Activated CD4-positive, alpha-beta T cell treated with anti-CD3 and anti-CD28 coated beads for 36 hours (primary cell): ENCODE data around the gene SDK1. TPM values are rescaled to one million over a fixed set of nuclear protein-coding genes. Genes with fewer than 3 reads are reported as not detected.
A peak's percentile ranks its signal among the peaks of the same experiment; 100 is the strongest.
"Not testable (repeated sequence)": the region's sequence is repeated elsewhere in the genome, so short reads cannot be mapped to it uniquely, and the experiment has no call there.

Experiments used
- ATAC-seq: fragments of 200-7000 bp; cut with Tn5 transposase; one replicate; pipeline ENCODE4 v1.10.0; 2021; ENCODE audit warnings: mild to moderate bottlenecking, moderate library complexity
- CTCF ChIA-PET: fragments of 350-600 bp; sonication (Branson Sonifier 250); formaldehyde crosslinking; loops from one replicate; lab custom pipeline; 2021; ENCODE audit warnings: antibody characterized with exemption; lab: Charles Lee
- POLR2A ChIA-PET: fragments of 350-600 bp; sonication (Branson Sonifier 250); formaldehyde crosslinking; loops from one replicate; lab custom pipeline; 2021; ENCODE audit warnings: antibody characterized with exemption, inconsistent platforms; lab: Charles Lee
- DNase-seq: peaks from one replicate; pipeline ENCODE4 v3.0.0-alpha.2; 2020
- H3K27ac Mint-ChIP-seq: one replicate; pipeline ENCODE4 v1.8.0; 2021; ENCODE audit warnings: mixed read lengths
- H3K27me3 Mint-ChIP-seq: one replicate; pipeline ENCODE4 v1.8.0; 2021; ENCODE audit warnings: mixed read lengths
- H3K36me3 Mint-ChIP-seq: one replicate; pipeline ENCODE4 v1.8.0; 2021; ENCODE audit warnings: low read depth, mixed read lengths
- H3K4me1 Mint-ChIP-seq: one replicate; pipeline ENCODE4 v1.8.0; 2021; ENCODE audit warnings: mixed read lengths
- H3K4me3 Mint-ChIP-seq: one replicate; pipeline ENCODE4 v1.8.0; 2021; ENCODE audit warnings: mild to moderate bottlenecking, moderate library complexity, mixed read lengths
- H3K9me3 Mint-ChIP-seq: one replicate; pipeline ENCODE4 v1.8.0; 2021; ENCODE audit warnings: low read depth, mixed read lengths
- intact Hi-C, 2 experiments: fragments of 100-400 bp; cut with DNase I in 1 of 2; cut with micrococcal nuclease in 1 of 2; formaldehyde crosslinking; loops; one replicate each; pipeline versions ENCODE4 v1.14.2 to v1.15.1; 2022 to 2024; cut with DNase I, micrococcal nuclease
- total RNA-seq, 2 experiments: library from RNA; stranded (reverse); gene quantifications; one replicate each; pipeline ENCODE4 v1.2.3, GENCODE V29; 2021

The SDK1 gene
- total RNA-seq, 2 experiments from 2014 or later, result 1.1 to 1.9 TPM

DNA sequence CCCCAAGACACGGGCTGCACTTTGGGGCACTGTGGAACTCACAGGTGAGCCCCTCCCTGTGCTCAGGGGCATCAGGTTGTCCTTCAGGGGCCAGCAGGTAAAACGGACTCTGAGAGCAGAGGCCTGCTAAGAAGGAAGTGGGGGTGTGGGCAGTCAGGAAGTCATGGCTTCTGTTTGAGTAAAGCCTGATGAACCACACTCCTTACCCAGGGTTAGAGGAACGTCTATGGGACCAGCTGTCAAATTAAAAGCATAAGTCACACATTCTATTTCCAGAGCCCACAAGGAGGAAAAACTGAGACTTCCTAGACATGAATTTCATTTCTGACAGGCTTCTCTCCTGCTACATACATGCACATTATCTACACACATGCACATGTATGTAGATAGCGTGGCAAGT, 616.4 kb downstream of the SDK1 start:
- no peaks in the 10 kb centered on the region for H3K36me3 Mint-ChIP-seq
- ChIA-PET POLR2A (no interaction called here), CTCF (interaction anchor here (0.6 kb wide), 1 partner anchor 23 kb away, joined by 3 read pairs; no protein-coding TSS in a partner anchor)
- intact Hi-C loops, result no loop called here
- H3K27ac Mint-ChIP-seq, result no peak overlapping the region
- H3K4me3 Mint-ChIP-seq, result no peak overlapping the region
- no peak for ATAC-seq
- peaks cover 13% of the 10 kb centered on the region for H3K4me1 Mint-ChIP-seq
- no peak for DNase-seq
- peaks cover 1% of the 10 kb centered on the region for H3K9me3 Mint-ChIP-seq
- no peaks in the 10 kb centered on the region for H3K27me3 Mint-ChIP-seq

DNA sequence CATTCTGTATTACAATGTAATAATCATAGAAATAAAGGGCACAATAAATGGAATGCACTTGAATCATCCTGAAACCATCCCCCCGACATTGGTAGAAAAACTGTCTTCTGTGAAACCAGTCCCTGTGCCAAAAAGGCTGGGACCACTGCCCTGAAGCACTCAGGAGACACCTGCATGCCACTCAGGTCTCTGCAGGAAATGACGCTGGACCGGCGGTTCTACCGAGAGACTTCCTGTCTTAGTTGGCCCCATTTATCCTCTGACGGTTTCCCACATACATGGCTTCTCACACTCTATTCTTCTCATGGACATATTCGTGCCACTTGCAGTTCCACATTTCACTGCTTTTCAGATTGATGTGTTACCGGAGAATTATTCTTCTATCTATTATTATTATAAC, 617.5 kb downstream of the SDK1 start:
- POLR2A ChIA-PET, result no interaction called here
- no peaks in the 10 kb centered on the region for H3K36me3 Mint-ChIP-seq
- CTCF ChIA-PET, result no interaction called here
- no peak overlapping the region for H3K27ac Mint-ChIP-seq
- no peaks in the 10 kb centered on the region for H3K27me3 Mint-ChIP-seq
- H3K9me3 Mint-ChIP-seq, result peaks cover 1% of the 10 kb centered on the region
- ATAC-seq, result no peak
- H3K4me3 Mint-ChIP-seq, result no peak overlapping the region
- DNase-seq, result peak; percentile 15
- peaks cover 13% of the 10 kb centered on the region for H3K4me1 Mint-ChIP-seq
- intact Hi-C loops, result no loop called here

DNA sequence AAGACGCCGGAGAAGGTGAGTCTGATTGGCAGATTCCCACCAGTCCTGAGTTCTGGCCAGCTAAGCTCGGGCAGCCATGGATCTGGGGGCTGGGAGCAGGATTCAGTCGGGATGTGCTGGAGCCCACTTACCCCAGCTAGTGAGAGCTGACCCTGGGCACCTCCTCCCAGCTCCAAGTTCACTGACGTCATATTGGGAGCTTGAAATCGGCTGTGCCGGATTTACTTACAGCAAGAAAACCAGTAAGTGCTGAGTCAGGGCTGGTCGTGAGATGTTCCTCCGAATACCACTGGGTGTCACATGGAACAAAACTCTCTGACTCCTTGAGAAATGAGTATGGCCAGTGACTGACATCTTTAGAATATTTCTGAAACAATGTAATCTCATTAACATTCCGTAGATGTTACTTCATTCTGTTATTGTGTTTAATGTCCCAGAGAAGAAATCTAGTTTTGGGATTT, 621.2 kb downstream of the SDK1 start:
- Mint-ChIP-seq H3K27me3 (no peaks in the 10 kb centered on the region), H3K4me3 (no peak overlapping the region), H3K27ac (no peak overlapping the region), H3K36me3 (no peaks in the 10 kb centered on the region), H3K9me3 (peaks cover 1% of the 10 kb centered on the region), H3K4me1 (peaks cover 9% of the 10 kb centered on the region)
- intact Hi-C loops, result no loop called here
- ChIA-PET POLR2A (interaction anchor here (0.7 kb wide), 1 partner anchor 9 kb away, joined by 3 read pairs; no protein-coding TSS in a partner anchor), CTCF (interaction anchor here (0.6 to 1.1 kb wide), 2 partner anchors 24 to 118 kb away, joined by 3 read pairs; no protein-coding TSS in a partner anchor)
- DNase-seq (peak; percentile 18), ATAC-seq (no peak)

DNA sequence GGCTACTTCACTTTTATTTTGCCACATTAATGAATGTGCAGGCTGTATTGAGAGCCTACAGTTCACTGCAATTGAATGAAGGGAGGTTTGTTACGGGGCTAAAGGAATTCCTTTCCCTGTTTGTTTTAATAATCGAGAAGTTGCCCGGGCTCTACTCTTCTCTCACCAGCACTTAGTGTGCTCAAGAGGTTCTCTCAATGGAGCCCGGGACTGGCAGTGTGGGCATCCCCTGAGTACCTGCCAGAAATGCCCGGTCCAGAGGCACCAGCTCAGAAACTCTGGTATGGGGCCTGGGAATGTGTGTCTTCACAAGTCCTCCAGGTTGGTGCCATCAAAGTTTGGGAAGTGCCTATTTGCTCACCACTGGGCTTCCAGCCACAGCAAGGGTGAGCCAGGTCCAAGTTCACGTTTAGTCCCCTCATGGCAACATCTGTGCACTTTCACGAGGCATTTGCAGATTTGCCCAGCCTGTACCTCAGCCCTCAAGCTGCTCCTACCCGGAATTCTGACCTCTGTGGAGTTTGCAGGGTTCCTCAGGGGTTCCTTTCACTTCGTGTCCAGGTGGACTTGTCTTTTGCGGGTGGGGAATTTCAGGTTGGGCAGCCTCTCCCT, 622.4 kb downstream of the SDK1 start:
- Mint-ChIP-seq H3K27me3 (no peaks in the 10 kb centered on the region), H3K4me3 (no peak overlapping the region), H3K4me1 (peaks cover 3% of the 10 kb centered on the region), H3K36me3 (no peaks in the 10 kb centered on the region), H3K27ac (no peak overlapping the region), H3K9me3 (peaks cover 1% of the 10 kb centered on the region)
- ATAC-seq, result no peak
- DNase-seq, result no peak
- intact Hi-C loops, result no loop called here
- ChIA-PET CTCF (interaction anchor here (0.7 kb wide), 1 partner anchor 229 kb away, joined by 9 read pairs; no protein-coding TSS in a partner anchor), POLR2A (no interaction called here)

DNA sequence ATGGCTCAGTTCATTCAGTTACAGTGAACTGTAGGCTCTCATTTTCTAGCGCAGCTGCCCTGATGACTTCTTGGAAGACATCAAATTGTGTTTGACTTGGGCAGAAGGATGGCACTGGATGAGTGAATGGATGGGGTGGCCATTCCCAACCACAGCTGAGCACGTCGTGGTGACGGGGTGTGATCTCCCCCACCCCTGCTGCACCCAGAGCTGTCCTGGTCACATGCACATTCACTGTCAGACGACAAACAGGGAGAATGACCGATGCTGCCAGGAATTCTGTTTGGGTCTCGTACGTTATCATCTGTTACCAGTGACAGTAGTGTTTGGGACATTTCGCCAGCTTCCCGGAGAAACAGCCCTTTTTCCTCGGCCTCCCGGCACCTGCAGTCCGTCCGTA, 623.2 kb downstream of the SDK1 start:
- DNase-seq (no peak), ATAC-seq (no peak)
- intact Hi-C loops, result no loop called here
- Mint-ChIP-seq H3K4me3 (no peak overlapping the region), H3K4me1 (no peaks in the 10 kb centered on the region), H3K27me3 (no peaks in the 10 kb centered on the region), H3K9me3 (no peaks in the 10 kb centered on the region), H3K36me3 (no peaks in the 10 kb centered on the region), H3K27ac (no peak overlapping the region)
- POLR2A ChIA-PET, result no interaction called here
- CTCF ChIA-PET, result interaction anchor here (0.7 kb wide), 1 partner anchor 25 kb away, joined by 3 read pairs; no protein-coding TSS in a partner anchor

DNA sequence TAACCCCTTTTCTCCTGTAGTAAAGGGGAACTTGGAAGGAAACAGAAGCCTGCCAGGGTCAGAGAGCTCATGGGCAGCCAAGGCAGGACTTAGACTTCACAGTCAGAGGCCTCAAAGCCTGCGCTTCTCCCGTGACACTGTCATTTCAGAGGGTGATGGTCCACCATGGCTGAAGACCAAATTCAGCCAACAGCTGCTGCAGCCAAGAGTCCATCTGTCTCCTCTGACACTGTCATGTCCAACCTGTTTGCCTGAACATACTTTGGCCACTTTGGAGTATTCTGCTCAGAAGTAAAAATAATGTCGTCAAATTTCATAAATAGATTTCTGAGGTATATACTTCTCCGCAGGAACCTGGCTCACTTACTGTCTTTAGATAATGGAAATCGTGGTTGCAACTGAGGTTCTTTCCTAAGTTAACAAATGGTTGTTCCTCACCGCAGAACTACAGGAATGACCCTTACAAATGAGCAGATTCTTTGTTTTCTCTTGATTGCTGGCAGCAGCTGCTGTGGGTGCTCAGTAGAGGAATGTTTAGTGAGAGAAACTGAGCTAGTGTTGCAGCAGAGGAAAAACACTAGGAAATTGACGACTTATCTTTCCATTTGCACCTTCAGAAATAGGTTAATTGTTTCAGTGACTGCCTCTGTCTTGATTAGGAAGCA, 626.5 kb downstream of the SDK1 start:
- intact Hi-C loops, result no loop called here
- H3K9me3 Mint-ChIP-seq, result no peaks in the 10 kb centered on the region
- H3K27ac Mint-ChIP-seq, result no peak overlapping the region
- H3K4me1 Mint-ChIP-seq, result no peaks in the 10 kb centered on the region
- CTCF ChIA-PET, result no interaction called here
- H3K36me3 Mint-ChIP-seq, result no peaks in the 10 kb centered on the region
- H3K4me3 Mint-ChIP-seq, result no peak overlapping the region
- POLR2A ChIA-PET, result no interaction called here
- DNase-seq (no peak), ATAC-seq (no peak)
- H3K27me3 Mint-ChIP-seq, result no peaks in the 10 kb centered on the region

DNA sequence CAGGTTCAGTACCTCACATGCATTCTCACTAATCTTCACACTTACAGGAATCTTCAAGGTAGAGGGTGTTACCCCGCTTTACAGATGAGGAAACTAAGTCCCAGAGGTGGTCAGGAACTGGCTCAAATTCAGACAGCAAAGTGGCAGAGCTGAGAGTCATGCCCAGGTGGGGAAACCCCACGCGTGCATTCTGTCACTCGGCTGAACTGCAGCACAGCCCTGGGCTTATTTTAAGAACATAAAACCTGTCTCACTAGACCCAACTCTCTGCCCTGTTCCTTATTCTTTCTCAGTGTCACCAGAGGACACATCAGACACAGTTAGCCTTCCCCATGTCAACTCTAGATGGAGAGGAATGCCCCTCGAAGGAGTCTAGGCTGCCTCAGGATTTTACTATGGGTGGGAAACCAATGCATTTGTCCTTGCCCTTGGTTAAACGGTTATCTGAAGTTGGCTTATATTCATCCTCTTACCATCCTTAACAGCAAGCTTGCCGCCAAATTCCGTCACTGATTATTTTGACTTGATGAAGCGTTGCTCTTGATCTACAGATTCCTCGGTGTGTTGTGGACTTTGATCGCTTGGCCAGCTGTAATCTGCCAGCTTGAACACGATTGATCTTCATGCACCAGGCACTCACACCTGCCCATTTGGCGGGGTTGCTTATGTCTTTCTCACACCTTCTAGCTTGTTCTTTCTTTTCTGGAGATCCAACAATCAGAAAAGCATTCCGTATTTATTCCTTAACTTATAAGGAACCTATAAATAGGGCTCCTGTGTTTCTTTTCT, 627.9 kb downstream of the SDK1 start:
- intact Hi-C loops, result no loop called here
- Mint-ChIP-seq H3K36me3 (no peaks in the 10 kb centered on the region), H3K9me3 (no peaks in the 10 kb centered on the region), H3K4me1 (no peaks in the 10 kb centered on the region), H3K27me3 (no peaks in the 10 kb centered on the region), H3K27ac (no peak overlapping the region), H3K4me3 (no peak overlapping the region)
- CTCF ChIA-PET, result interaction anchor here (0.9 kb wide), 1 partner anchor 78 kb away, joined by 3 read pairs; no protein-coding TSS in a partner anchor
- POLR2A ChIA-PET, result no interaction called here
- ATAC-seq (no peak), DNase-seq (no peak)

DNA sequence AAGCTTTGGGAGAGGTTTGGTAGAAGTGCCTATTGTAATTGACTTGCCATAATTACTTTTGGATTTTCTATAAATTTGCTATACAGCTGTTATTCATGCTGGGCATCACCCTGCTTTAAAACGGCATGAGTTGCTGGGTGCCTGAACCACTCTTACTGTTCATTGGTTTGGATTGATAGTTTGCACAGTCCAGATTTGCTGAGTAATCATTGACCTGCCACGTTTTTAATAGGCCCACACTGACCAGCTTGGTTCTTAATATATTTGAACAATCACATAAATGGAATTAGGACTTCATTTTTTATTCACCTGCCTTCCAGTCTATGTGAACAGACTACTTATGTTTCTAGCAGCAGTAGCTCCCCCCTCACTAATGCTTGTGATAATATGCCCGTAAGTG, 630.8 kb downstream of the SDK1 start:
- no peak for ATAC-seq
- no peaks in the 10 kb centered on the region for H3K27me3 Mint-ChIP-seq
- H3K27ac Mint-ChIP-seq, result no peak overlapping the region
- H3K4me1 Mint-ChIP-seq, result no peaks in the 10 kb centered on the region
- no peak overlapping the region for H3K4me3 Mint-ChIP-seq
- H3K9me3 Mint-ChIP-seq, result peaks cover 7% of the 10 kb centered on the region
- no peak for DNase-seq
- ChIA-PET CTCF (no interaction called here), POLR2A (interaction anchor here (0.6 kb wide), 1 partner anchor 10 kb away, joined by 3 read pairs; no protein-coding TSS in a partner anchor)
- intact Hi-C loops, result no loop called here
- no peaks in the 10 kb centered on the region for H3K36me3 Mint-ChIP-seq

DNA sequence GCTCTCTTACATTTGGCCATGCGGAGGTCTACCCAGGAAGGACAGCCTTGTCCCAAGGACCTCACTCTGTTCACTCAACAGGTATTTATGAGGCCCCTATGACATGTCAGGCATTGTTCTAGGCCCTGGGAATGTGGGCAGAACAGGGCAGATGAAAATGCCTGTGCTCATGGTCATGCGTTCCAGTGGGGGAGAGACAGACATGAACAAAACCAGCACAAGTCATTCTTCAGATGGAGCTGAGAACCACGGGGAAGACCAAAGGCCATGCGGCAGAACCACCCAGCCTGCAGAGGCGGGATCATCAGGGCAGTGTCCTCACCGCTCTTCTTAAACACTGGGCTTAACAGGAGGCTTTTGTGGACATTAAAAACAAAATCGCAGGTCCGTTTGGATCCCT, 636.1 kb downstream of the SDK1 start:
- ChIA-PET POLR2A (no interaction called here), CTCF (no interaction called here)
- Mint-ChIP-seq H3K27me3 (peaks cover 3% of the 10 kb centered on the region), H3K4me1 (no peaks in the 10 kb centered on the region), H3K9me3 (peaks cover 7% of the 10 kb centered on the region), H3K36me3 (no peaks in the 10 kb centered on the region), H3K4me3 (no peak overlapping the region), H3K27ac (no peak overlapping the region)
- ATAC-seq (no peak), DNase-seq (no peak)
- intact Hi-C loops, result no loop called here

DNA sequence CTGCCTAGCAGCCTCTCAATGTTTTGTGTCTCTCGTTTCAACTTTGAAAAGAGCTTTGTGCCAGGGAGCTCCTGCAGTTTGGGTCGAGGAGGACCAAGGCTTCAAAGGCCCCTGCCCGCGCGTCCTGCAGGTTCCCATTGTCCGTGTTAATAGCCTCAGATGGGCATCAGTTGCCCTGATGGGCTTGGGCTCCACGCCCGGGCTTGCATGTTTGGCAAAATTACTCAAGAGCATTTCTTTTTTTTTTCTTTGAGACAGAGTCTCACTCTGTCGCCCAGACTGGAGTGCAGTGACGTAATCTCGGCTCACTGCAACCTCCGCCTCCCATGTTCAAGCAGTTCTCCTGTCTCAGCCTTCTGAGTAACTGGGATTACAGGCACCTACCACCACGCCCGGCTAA, 636.6 kb downstream of the SDK1 start:
- H3K4me1 Mint-ChIP-seq, result no peaks in the 10 kb centered on the region
- DNase-seq, result no peak
- ATAC-seq, result no peak
- POLR2A ChIA-PET, result no interaction called here
- intact Hi-C loops, result no loop called here
- CTCF ChIA-PET, result no interaction called here
- H3K9me3 Mint-ChIP-seq, result peaks cover 7% of the 10 kb centered on the region
- H3K27ac Mint-ChIP-seq, result no peak overlapping the region
- no peaks in the 10 kb centered on the region for H3K36me3 Mint-ChIP-seq
- H3K4me3 Mint-ChIP-seq, result no peak overlapping the region
- H3K27me3 Mint-ChIP-seq, result peaks cover 3% of the 10 kb centered on the region

DNA sequence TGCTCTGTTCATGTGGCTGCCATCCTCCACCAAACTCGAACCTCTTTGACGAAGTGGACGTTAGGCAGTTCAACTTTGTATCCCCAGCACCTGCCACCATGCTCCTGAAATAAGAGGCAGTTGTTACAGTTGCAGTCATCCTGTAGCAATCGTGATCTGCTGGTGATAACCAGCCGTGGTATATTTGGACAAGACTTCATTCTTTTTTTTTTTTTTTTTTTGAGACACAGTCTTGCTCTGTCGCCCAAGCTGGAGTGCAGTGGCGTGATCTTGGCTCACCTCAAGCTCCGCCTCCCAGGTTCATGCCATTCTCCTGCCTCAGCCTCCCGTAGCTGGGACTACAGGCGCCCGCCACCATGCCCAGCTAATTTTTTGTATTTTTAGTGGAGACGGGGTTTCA, 640.7 kb downstream of the SDK1 start:
- ATAC-seq, H3K4me1 Mint-ChIP-seq, H3K9me3 Mint-ChIP-seq, intact Hi-C loops, CTCF ChIA-PET, H3K36me3 Mint-ChIP-seq, H3K27me3 Mint-ChIP-seq, POLR2A ChIA-PET, H3K4me3 Mint-ChIP-seq, H3K27ac Mint-ChIP-seq, DNase-seq: not testable (repeated sequence)
